Mesendoderm (in vitro differentiated cells): ENCODE results near the gene SLC38A2.

Experiments
- DNase-seq: peaks from one replicate; pipeline ENCODE4 v3.0.0; 2013
- H2AK5ac ChIP-seq: 2 replicates; pipeline ENCODE4 v1.6.1; 2013; ENCODE audit warnings: low read length, inconsistent platforms
- H2BK120ac ChIP-seq: 2 replicates; pipeline ENCODE4 v1.6.1; 2013; ENCODE audit warnings: low read depth, mild to moderate bottlenecking, low read length, moderate library complexity, mixed read lengths
- H2BK15ac ChIP-seq: replicated peaks from 2 replicates; pipeline ENCODE4 v1.6.1; 2013; ENCODE audit warnings: low read depth, mild to moderate bottlenecking, moderate library complexity
- H2BK5ac ChIP-seq: 2 replicates; pipeline ENCODE4 v1.6.1; 2013; ENCODE audit warnings: low read length, inconsistent platforms
- H3K18ac ChIP-seq: 2 replicates; pipeline ENCODE4 v1.6.1; 2013; ENCODE audit warnings: mild to moderate bottlenecking, low read length, mixed read lengths
- H3K23ac ChIP-seq: one replicate; pipeline ENCODE4 v1.6.1; 2013; ENCODE audit warnings: low read length
- H3K27ac ChIP-seq: 2 replicates; pipeline ENCODE4 v1.5.1; 2013; ENCODE audit warnings: low read depth, mild to moderate bottlenecking, inconsistent platforms, low read length, moderate library complexity
- H3K27me3 ChIP-seq: 2 replicates; pipeline ENCODE4 v1.6.1; 2013; ENCODE audit warnings: low read length, control low read depth, mild to moderate bottlenecking, inconsistent platforms; ENCODE audit not compliant: insufficient read depth, poor library complexity
- H3K36me3 ChIP-seq: 2 replicates; pipeline ENCODE4 v1.6.1; 2013; ENCODE audit warnings: low read length, inconsistent platforms; ENCODE audit not compliant: control insufficient read depth, insufficient read depth
- H3K4ac ChIP-seq: one replicate; pipeline ENCODE4 v1.6.1; 2013; ENCODE audit warnings: low read depth, mild to moderate bottlenecking, low read length, moderate library complexity
- H3K4me1 ChIP-seq: 2 replicates; pipeline ENCODE4 v1.6.1; 2013; ENCODE audit warnings: low read depth, low read length, inconsistent platforms; ENCODE audit not compliant: control insufficient read depth
- H3K4me2 ChIP-seq: 2 replicates; pipeline ENCODE4 v1.6.1; 2013; ENCODE audit warnings: low read length
- H3K4me3 ChIP-seq: 2 replicates; pipeline ENCODE4 v1.5.1; 2013; ENCODE audit warnings: mild to moderate bottlenecking, low read length
- H3K56ac ChIP-seq: one replicate; pipeline ENCODE4 v1.6.1; 2013; ENCODE audit warnings: low read length
- H3K79me1 ChIP-seq: 2 replicates; pipeline ENCODE4 v1.6.1; 2013; ENCODE audit warnings: low read length, inconsistent platforms
- H3K79me2 ChIP-seq: 2 replicates; pipeline ENCODE4 v1.6.1; 2013; ENCODE audit warnings: mild to moderate bottlenecking, low read length; ENCODE audit not compliant: control insufficient read depth, insufficient read depth
- H3K9ac ChIP-seq: 2 replicates; pipeline ENCODE4 v1.6.1; 2013; ENCODE audit warnings: low read length, inconsistent platforms
- H4K5ac ChIP-seq: one replicate; pipeline ENCODE4 v1.6.1; 2013; ENCODE audit warnings: low read length
- H4K8ac ChIP-seq: one replicate; pipeline ENCODE4 v1.6.1; 2013; ENCODE audit warnings: low read depth, mild to moderate bottlenecking, control low read depth, low read length, moderate library complexity
- WGBS: extraction: QIAGEN DNeasy Blood & Tissue Kit; methylation state at CpG from one replicate; pipeline ENCODE4 v1.1.7; 2013; ENCODE audit warnings: low lambda C conversion rate, missing lambda C conversion rate; ENCODE audit not compliant: insufficient coverage; ENCODE audit errors: extremely low coverage; 5-methylcytosine and 5-hydroxymethylcytosine counted together

Gene SLC38A2

GRCh38 chr12:46366771-46367170 lies 5.8 kb downstream of the SLC38A2 start:
- no peak overlapping the region for H3K18ac ChIP-seq
- no peak for DNase-seq
- H3K79me1 ChIP-seq = peaks cover 6% of the 10 kb centered on the region
- H2AK5ac ChIP-seq = no peak overlapping the region
- H3K4ac ChIP-seq = no peak overlapping the region
- peaks cover 22% of the 10 kb centered on the region for H3K36me3 ChIP-seq
- no peak overlapping the region for H3K9ac ChIP-seq
- H3K4me2 ChIP-seq = no peak overlapping the region
- no peak overlapping the region for H2BK15ac ChIP-seq
- H3K79me2 ChIP-seq = peaks cover 42% of the 10 kb centered on the region
- no peak overlapping the region for H4K8ac ChIP-seq
- no peak overlapping the region for H2BK5ac ChIP-seq
- H4K5ac ChIP-seq = no peak overlapping the region
- WGBS = no CpG with 5 or more reads among the region's 5 CpGs
- H3K23ac ChIP-seq = no peak overlapping the region
- H3K4me1 ChIP-seq = no peaks in the 10 kb centered on the region
- H3K4me3 ChIP-seq = no peak overlapping the region
- no peak overlapping the region for H3K56ac ChIP-seq
- no peak overlapping the region for H3K27ac ChIP-seq
- H2BK120ac ChIP-seq = no peak overlapping the region
- H3K27me3 ChIP-seq = no peaks in the 10 kb centered on the region

GRCh38 chr12:46365951-46366379 lies 6.6 kb downstream of the SLC38A2 start:
- H2BK120ac ChIP-seq = no peak overlapping the region
- H2AK5ac ChIP-seq = no peak overlapping the region
- no peak overlapping the region for H4K5ac ChIP-seq
- H3K79me1 ChIP-seq = peaks cover 6% of the 10 kb centered on the region
- no peak overlapping the region for H3K4me2 ChIP-seq
- H3K27ac ChIP-seq = no peak overlapping the region
- no peaks in the 10 kb centered on the region for H3K4me1 ChIP-seq
- no peak overlapping the region for H2BK5ac ChIP-seq
- no peak overlapping the region for H3K4ac ChIP-seq
- H4K8ac ChIP-seq = no peak overlapping the region
- no peak overlapping the region for H3K18ac ChIP-seq
- H3K9ac ChIP-seq = no peak overlapping the region
- no peak overlapping the region for H3K23ac ChIP-seq
- no peak overlapping the region for H3K4me3 ChIP-seq
- WGBS = no CpG with 5 or more reads among the region's 2 CpGs
- DNase-seq = no peak
- H3K56ac ChIP-seq = no peak overlapping the region
- peaks cover 23% of the 10 kb centered on the region for H3K36me3 ChIP-seq
- H2BK15ac ChIP-seq = no peak overlapping the region
- no peaks in the 10 kb centered on the region for H3K27me3 ChIP-seq
- H3K79me2 ChIP-seq = peaks cover 34% of the 10 kb centered on the region

- H3K9ac ChIP-seq = no peak overlapping the region
- H3K36me3 ChIP-seq = peaks cover 24% of the 10 kb centered on the region
- no peak overlapping the region for H3K4me2 ChIP-seq
- no peak overlapping the region for H3K4me3 ChIP-seq
- no peak overlapping the region for H2AK5ac ChIP-seq
- no peak for DNase-seq
- no peak overlapping the region for H2BK5ac ChIP-seq
- H3K27ac ChIP-seq = no peak overlapping the region
- peaks cover 25% of the 10 kb centered on the region for H3K79me2 ChIP-seq
- no peaks in the 10 kb centered on the region for H3K27me3 ChIP-seq
- H3K18ac ChIP-seq = no peak overlapping the region
- no peak overlapping the region for H4K8ac ChIP-seq
- no CpG with 5 or more reads among the region's 3 CpGs for WGBS
- H3K4me1 ChIP-seq = no peaks in the 10 kb centered on the region
- H3K79me1 ChIP-seq = peaks cover 6% of the 10 kb centered on the region
- no peak overlapping the region for H2BK120ac ChIP-seq
- no peak overlapping the region for H3K56ac ChIP-seq
- no peak overlapping the region for H2BK15ac ChIP-seq
- H4K5ac ChIP-seq = no peak overlapping the region
- H3K23ac ChIP-seq = no peak overlapping the region
- H3K4ac ChIP-seq = no peak overlapping the region
Observed at GRCh38 chr12:46364777-46365580, 7.6 kb downstream of the SLC38A2 start.

GRCh38 chr12:46364300-46364696 lies 8.3 kb downstream of the SLC38A2 start:
- Histone ChIP-seq H3K79me2 (peaks cover 18% of the 10 kb centered on the region), H4K5ac (no peak overlapping the region), H4K8ac (no peak overlapping the region), H3K23ac (no peak overlapping the region), H3K9ac (no peak overlapping the region), H3K79me1 (peaks cover 6% of the 10 kb centered on the region), H3K4me1 (no peaks in the 10 kb centered on the region), H3K36me3 (peaks cover 26% of the 10 kb centered on the region), H3K4me2 (no peak overlapping the region), H3K56ac (no peak overlapping the region), H2BK15ac (no peak overlapping the region), H2BK5ac (no peak overlapping the region), H3K27me3 (no peaks in the 10 kb centered on the region), H3K4me3 (no peak overlapping the region), H2BK120ac (no peak overlapping the region), H3K27ac (no peak overlapping the region), H3K4ac (no peak overlapping the region), H3K18ac (no peak overlapping the region), H2AK5ac (no peak overlapping the region)
- WGBS = no CpG with 5 or more reads among the region's 3 CpGs
- no peak for DNase-seq

GRCh38 chr12:46363582-46364299 lies 8.8 kb downstream of the SLC38A2 start:
- Histone ChIP-seq H4K5ac (no peak overlapping the region), H3K79me2 (peaks cover 13% of the 10 kb centered on the region), H3K4ac (no peak overlapping the region), H3K4me2 (no peak overlapping the region), H2BK15ac (no peak overlapping the region), H3K4me3 (no peak overlapping the region), H2BK120ac (no peak overlapping the region), H3K4me1 (no peaks in the 10 kb centered on the region), H3K27ac (no peak overlapping the region), H3K56ac (no peak overlapping the region), H3K79me1 (peaks cover 6% of the 10 kb centered on the region), H3K36me3 (peaks cover 26% of the 10 kb centered on the region), H3K18ac (no peak overlapping the region), H3K9ac (no peak overlapping the region), H2BK5ac (no peak overlapping the region), H2AK5ac (no peak overlapping the region), H4K8ac (no peak overlapping the region), H3K27me3 (no peaks in the 10 kb centered on the region), H3K23ac (no peak overlapping the region)
- no peak for DNase-seq
- WGBS = no CpG with 5 or more reads among the region's 9 CpGs
